WERI-Rb-1 (cell line): ENCODE results near the gene EPS8L3.
A peak's percentile ranks its signal among the peaks of the same experiment; 100 is the strongest.

Experiments used
- DNase-seq: peaks from one replicate; pipeline ENCODE4 v3.0.0-alpha.2; 2020
- H3K27ac ChIP-seq: fragments of 250-450 bp; sonication (Bioruptor Pico); 2 replicates; pipeline ENCODE4 v1.5.1; 2020; ENCODE audit warnings: mild to moderate bottlenecking, moderate library complexity
- H3K27me3 ChIP-seq: fragments of 250-450 bp; sonication (Bioruptor Pico); 2 replicates; pipeline ENCODE4 v1.5.1; 2021; ENCODE audit warnings: mild to moderate bottlenecking, low read depth, moderate library complexity; ENCODE audit not compliant: insufficient read depth, severe bottlenecking
- H3K36me3 ChIP-seq: fragments of 250-450 bp; sonication (Bioruptor Pico); 2 replicates; pipeline ENCODE4 v1.5.1; 2020; ENCODE audit warnings: mild to moderate bottlenecking, moderate library complexity
- H3K4me3 ChIP-seq: 2 replicates; pipeline ENCODE4 v1.5.1; 2011; ENCODE audit warnings: low read depth, mild to moderate bottlenecking, control low read depth, low read length
- H3K9me3 ChIP-seq: fragments of 250-450 bp; sonication (Bioruptor Pico); 2 replicates; pipeline ENCODE4 v1.5.1; 2021; ENCODE audit warnings: mild to moderate bottlenecking, moderate library complexity; ENCODE audit not compliant: severe bottlenecking
- TF ChIP-seq, protein P1 (sequence below): IDR thresholded peaks from 2 replicates; pipeline ENCODE4 v1.5.1; 2011; ENCODE audit warnings: low read depth, mild to moderate bottlenecking, control low read depth, inconsistent platforms, low read length

EPS8L3 gene

DNA sequence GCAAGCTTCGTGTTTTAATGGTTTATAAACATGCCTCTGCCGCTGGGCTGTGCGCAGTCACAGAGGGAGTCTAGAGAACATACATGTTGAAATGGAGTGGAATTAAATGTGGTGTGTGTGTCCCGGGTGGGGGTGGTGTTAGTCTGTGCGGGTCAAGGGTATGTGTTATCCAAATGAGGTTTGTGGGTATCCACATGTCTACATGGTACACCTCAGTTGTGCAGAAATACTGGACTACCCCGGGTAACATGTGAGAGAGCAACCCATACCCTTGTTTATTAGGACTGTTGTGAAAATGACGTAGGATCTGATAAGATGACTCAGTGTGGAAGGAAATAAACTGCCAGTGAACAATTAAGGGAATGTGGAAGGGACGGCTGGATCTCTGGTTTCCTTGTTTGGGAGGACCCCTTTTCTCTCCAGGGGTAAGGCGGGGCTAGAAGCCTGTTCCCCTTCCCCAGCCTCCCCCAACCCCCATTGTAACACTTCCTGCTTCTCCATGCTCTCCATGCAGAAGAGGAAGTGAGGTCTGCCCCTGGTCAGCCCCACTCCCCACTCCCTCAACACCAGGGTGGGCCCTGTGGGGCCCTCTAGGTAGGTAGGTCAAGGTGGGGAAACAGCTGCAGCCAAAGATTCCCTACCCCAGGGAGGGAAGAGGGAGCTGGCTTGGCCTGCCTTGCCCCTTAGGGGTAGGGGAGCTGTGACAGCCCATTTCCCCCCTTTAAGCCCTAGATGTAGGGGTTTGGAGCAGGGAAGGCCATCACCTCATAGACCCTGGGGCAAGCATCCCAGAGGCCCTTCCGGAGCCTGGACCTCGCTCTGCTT, 690 bp downstream of the EPS8L3 start:
- Histone ChIP-seq H3K9me3 (no peaks in the 10 kb centered on the region), H3K27me3 (no peaks in the 10 kb centered on the region), H3K36me3 (no peaks in the 10 kb centered on the region), H3K4me3 (no peak overlapping the region), H3K27ac (no peak overlapping the region)
- peak; percentile 2 for DNase-seq
- TF ChIP-seq, protein P1, sequence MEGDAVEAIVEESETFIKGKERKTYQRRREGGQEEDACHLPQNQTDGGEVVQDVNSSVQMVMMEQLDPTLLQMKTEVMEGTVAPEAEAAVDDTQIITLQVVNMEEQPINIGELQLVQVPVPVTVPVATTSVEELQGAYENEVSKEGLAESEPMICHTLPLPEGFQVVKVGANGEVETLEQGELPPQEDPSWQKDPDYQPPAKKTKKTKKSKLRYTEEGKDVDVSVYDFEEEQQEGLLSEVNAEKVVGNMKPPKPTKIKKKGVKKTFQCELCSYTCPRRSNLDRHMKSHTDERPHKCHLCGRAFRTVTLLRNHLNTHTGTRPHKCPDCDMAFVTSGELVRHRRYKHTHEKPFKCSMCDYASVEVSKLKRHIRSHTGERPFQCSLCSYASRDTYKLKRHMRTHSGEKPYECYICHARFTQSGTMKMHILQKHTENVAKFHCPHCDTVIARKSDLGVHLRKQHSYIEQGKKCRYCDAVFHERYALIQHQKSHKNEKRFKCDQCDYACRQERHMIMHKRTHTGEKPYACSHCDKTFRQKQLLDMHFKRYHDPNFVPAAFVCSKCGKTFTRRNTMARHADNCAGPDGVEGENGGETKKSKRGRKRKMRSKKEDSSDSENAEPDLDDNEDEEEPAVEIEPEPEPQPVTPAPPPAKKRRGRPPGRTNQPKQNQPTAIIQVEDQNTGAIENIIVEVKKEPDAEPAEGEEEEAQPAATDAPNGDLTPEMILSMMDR = no peak

DNA sequence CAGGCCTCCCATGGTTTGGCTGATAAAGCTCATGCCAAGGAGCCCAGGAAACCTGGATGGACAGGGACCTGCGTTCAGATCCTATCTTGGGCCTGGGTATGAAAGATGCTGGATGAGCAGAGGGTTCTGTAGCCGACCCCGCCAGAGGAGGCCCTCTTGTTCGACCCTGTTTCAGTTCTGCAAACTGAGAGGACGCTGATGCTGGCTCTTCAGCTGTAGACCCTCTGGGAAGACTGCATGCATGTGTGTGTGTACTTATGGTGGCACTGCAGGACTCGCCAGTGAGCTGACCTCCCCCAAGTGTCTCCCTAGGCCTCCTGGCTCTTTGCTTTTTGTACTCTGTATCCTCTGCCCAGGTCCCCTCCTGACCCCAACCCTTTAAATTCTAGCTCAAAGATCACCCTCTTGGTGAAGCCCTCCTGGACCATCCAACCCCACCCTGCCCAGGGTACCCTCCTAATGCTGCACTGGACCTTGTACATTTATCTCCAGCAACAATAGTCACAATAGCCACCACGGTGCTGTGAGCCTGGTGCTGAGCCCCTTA, 1.6 kb downstream of the EPS8L3 start:
- Histone ChIP-seq H3K27ac (peak overlapping the region; percentile 74; the same call in 1 of the 2 replicates), H3K4me3 (no peak overlapping the region), H3K27me3 (no peaks in the 10 kb centered on the region), H3K9me3 (no peaks in the 10 kb centered on the region), H3K36me3 (no peaks in the 10 kb centered on the region)
- TF ChIP-seq, protein P1 = no peak
- DNase-seq = peak; percentile 3

DNA sequence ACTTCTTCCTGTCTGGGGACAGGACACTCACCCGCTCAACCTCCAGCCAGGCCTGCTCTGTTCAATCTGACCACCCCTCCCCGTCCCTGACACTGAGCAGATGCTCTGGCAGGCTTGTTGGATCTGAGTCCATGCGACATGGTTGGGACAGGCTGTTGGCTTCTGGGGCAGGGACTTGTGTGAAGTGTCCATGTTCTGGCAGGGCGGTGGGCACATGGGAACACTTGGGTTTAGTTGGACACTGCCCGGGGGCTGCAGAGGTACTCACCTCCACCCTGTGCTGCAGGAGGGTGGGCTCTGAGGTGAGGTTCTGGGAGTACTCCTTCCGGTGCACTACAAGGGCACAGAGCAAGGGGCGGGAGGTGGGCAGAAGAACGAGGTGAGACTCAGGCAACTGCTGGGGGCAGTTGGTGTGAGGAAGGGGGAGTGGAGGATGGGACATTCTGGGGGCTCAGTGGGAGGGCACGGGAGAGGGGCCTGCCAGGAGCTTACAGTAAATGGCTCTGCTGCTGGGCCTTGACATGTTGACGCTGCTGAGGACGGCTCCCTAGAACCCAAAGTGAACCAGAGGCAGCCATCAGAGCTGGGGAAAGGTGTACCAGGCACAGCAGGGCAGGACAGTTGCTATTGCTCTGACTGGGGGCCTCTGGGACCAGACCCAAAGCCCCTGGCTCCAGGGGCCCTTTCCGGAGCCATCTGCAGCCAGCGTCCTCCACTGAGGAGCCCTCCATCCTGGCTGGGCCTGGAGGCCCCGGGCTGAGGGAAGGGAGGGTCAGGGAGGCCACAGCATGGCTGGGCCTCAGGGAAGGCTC, 2.3 kb downstream of the EPS8L3 start:
- peak; percentile 86 for DNase-seq
- TF ChIP-seq, protein P1 = no peak
- no peaks in the 10 kb centered on the region for H3K9me3 ChIP-seq
- no peak overlapping the region for H3K4me3 ChIP-seq
- peak overlapping the region; percentile 74 for H3K27ac ChIP-seq
- no peaks in the 10 kb centered on the region for H3K36me3 ChIP-seq
- H3K27me3 ChIP-seq = no peaks in the 10 kb centered on the region

DNA sequence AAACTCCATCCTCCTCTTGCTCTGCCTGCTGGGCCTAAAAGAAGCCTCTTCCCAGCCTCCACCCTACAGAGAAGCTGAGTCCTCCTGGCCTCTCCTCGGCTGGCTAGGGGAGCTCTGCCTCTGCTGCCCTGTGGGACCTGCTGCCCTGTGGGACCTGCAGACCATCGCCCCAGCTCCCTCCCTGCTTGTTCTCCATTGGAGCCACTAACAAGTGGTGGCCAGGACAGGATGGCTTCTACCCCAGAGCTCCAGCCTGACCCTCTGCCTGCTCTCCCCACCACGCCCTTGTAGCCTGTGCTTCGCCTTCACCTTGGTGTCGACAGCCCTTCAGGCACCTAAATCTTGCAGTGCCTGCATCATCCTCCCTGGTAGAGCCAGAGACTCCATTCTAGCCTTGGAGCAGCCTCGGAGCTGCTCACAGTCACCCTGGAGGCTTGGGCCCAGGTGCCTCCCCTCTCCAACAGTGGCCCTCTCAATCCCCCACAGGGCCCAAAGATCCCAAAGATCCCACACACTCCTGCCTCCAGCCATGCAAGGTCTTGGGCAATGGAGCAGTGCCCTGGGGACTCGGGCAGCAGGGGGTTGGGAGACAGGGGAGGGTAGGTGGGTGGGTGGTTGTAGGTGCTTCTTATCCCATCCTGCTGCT, 3.0 kb downstream of the EPS8L3 start:
- TF ChIP-seq, protein P1 = no peak
- peak overlapping the region; percentile 74 for H3K27ac ChIP-seq
- no peaks in the 10 kb centered on the region for H3K9me3 ChIP-seq
- H3K27me3 ChIP-seq = no peaks in the 10 kb centered on the region
- H3K4me3 ChIP-seq = no peak overlapping the region
- peak; percentile 6 for DNase-seq
- no peaks in the 10 kb centered on the region for H3K36me3 ChIP-seq

DNA sequence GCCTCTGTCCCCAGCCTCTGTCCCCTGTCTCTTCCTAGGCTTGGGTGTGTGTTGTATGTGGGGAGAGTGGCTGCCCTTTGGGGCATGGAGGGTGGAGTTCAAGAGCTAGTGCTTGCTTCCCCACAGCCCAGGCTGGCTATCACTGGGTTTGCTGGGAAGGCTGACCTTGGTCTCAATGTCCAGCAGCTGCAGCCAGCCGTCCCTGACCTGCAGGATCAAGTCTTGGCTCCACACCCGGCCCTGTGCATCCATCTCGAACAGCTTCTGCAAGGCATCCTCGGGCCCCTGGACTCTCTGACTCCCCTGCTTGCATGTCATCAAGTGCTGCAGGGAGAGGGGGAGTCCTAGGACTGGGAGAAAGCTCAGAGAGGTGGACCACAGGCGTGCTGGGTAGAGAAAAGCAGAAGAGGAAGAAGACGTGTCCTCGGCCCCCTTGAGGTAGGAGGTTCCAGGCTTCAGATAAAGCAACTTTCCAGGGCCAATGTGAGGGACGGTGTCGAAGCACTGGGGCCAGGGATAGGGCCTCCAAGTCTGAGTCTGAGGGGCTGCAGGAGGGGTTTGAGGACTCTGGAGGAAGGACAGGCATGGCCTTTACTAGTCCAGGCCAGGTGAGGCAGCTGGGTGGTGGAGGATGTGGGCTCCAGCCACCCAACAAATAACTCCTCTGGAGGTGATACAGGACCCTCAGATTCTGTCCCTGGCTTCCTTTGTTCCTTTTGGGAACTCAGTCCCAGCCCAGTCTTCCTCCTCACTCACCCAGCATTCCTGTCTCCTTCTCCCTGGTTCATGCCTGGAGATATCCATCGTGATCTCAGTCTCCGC, 4.0 kb downstream of the EPS8L3 start:
- Histone ChIP-seq H3K9me3 (no peaks in the 10 kb centered on the region), H3K27me3 (no peaks in the 10 kb centered on the region), H3K36me3 (no peaks in the 10 kb centered on the region), H3K4me3 (no peak overlapping the region), H3K27ac (no peak overlapping the region)
- DNase-seq = peak; percentile 3
- TF ChIP-seq, protein P1 = no peak
